ENCODE data around the gene TSC22D1. TPM values are rescaled to one million over a fixed set of nuclear protein-coding genes. Genes with fewer than 3 reads are reported as not detected.

TSC22D1 gene
- total RNA-seq, 1 experiment from 2014 or later = 72.5 TPM

- no peak for TF ChIP-seq TCF7 (CRISPR knock-in tag; IDR thresholded peaks at IDR 0.05; ENCODE audit: low read depth)
- no peak for TF ChIP-seq PRRX2 (CRISPR knock-in tag; IDR thresholded peaks at IDR 0.05)
- no peak for TF ChIP-seq FOXP4 (CRISPR knock-in tag; IDR thresholded peaks at IDR 0.05)
- TF ChIP-seq TEAD1 (CRISPR knock-in tag; IDR thresholded peaks at IDR 0.05) = no peak
- no peak for TF ChIP-seq IRF2 (CRISPR knock-in tag; IDR thresholded peaks at IDR 0.05; ENCODE audit: borderline replicate concordance, low read depth)
- TF ChIP-seq, protein P1, sequence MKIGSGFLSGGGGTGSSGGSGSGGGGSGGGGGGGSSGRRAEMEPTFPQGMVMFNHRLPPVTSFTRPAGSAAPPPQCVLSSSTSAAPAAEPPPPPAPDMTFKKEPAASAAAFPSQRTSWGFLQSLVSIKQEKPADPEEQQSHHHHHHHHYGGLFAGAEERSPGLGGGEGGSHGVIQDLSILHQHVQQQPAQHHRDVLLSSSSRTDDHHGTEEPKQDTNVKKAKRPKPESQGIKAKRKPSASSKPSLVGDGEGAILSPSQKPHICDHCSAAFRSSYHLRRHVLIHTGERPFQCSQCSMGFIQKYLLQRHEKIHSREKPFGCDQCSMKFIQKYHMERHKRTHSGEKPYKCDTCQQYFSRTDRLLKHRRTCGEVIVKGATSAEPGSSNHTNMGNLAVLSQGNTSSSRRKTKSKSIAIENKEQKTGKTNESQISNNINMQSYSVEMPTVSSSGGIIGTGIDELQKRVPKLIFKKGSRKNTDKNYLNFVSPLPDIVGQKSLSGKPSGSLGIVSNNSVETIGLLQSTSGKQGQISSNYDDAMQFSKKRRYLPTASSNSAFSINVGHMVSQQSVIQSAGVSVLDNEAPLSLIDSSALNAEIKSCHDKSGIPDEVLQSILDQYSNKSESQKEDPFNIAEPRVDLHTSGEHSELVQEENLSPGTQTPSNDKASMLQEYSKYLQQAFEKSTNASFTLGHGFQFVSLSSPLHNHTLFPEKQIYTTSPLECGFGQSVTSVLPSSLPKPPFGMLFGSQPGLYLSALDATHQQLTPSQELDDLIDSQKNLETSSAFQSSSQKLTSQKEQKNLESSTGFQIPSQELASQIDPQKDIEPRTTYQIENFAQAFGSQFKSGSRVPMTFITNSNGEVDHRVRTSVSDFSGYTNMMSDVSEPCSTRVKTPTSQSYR (CRISPR knock-in tag; IDR thresholded peaks at IDR 0.05) = no peak
- TF ChIP-seq GABPB1 (CRISPR knock-in tag; IDR thresholded peaks at IDR 0.05) = no peak
- TF ChIP-seq MAX (CRISPR knock-in tag; IDR thresholded peaks at IDR 0.05) = no peak
- TF ChIP-seq KAT7 (CRISPR knock-in tag; IDR thresholded peaks at IDR 0.05; ENCODE audit: borderline replicate concordance) = no peak
- TF ChIP-seq, protein P2, sequence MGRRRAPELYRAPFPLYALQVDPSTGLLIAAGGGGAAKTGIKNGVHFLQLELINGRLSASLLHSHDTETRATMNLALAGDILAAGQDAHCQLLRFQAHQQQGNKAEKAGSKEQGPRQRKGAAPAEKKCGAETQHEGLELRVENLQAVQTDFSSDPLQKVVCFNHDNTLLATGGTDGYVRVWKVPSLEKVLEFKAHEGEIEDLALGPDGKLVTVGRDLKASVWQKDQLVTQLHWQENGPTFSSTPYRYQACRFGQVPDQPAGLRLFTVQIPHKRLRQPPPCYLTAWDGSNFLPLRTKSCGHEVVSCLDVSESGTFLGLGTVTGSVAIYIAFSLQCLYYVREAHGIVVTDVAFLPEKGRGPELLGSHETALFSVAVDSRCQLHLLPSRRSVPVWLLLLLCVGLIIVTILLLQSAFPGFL (CRISPR knock-in tag; IDR thresholded peaks at IDR 0.05; ENCODE audit: borderline replicate concordance) = no peak
These were observed 1.1 kb downstream of the TSC22D1 start (continued) for GRCh38 chr13:44575035-44575434.

DNA sequence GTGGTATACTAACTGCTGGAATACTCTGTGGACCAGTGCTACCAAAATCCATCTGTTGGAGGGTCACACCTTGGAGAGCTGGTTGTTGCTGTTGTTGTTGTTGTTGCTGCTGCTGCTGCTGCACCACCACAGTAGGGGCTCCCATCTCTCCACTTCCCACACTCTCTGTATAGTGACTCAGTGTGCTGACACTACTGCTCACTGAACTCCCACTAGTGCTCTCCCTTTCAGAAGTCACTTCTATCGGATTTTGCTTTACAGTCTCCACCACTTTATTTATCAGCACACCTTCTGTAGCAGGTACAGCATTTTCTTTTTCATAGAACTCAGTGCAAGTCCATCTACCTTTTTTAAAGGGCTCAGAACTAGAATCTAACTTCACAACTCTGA is 1.7 kb downstream of the TSC22D1 start:
- DNase-seq (ENCODE audit: low spot score) = no peak
- Mint-ChIP-seq H3K4me3 (peak overlapping the region; percentile 92), H3K36me3 (peaks cover 25% of the 10 kb centered on the region), H3K27me3 (ENCODE audit: low read depth) (no peaks in the 10 kb centered on the region), H3K9me3 (no peaks in the 10 kb centered on the region), H3K4me1 (peaks cover 56% of the 10 kb centered on the region), H3K27ac (peak overlapping the region; percentile 67)
- TF ChIP-seq, protein P3, sequence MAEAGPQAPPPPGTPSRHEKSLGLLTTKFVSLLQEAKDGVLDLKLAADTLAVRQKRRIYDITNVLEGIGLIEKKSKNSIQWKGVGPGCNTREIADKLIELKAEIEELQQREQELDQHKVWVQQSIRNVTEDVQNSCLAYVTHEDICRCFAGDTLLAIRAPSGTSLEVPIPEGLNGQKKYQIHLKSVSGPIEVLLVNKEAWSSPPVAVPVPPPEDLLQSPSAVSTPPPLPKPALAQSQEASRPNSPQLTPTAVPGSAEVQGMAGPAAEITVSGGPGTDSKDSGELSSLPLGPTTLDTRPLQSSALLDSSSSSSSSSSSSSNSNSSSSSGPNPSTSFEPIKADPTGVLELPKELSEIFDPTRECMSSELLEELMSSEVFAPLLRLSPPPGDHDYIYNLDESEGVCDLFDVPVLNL (CRISPR knock-in tag; IDR thresholded peaks at IDR 0.05; ENCODE audit: borderline replicate concordance, low read depth) = no peak
- TF ChIP-seq NR1H2 (CRISPR knock-in tag; IDR thresholded peaks at IDR 0.05) (no peak), NFE2L1 (CRISPR knock-in tag; IDR thresholded peaks at IDR 0.05) (no peak), HMGA2 (CRISPR knock-in tag; IDR thresholded peaks at IDR 0.05) (no peak)
- ChIA-PET POLR2A (interaction anchor here (0.6 kb wide), 1 partner anchor 76 kb away, joined by 6 read pairs; no protein-coding TSS in a partner anchor), CTCF (interaction anchor here (0.6 to 1.6 kb wide), 8 partner anchors 13 to 244 kb away, joined by 3 to 6 read pairs (median 4); no protein-coding TSS in a partner anchor)
- no peak for ATAC-seq

GRCh38 chr13:44573790-44574465 is 2.2 kb downstream of the TSC22D1 start:
- ATAC-seq = no peak
- no peaks in the 10 kb centered on the region for H3K9me3 Mint-ChIP-seq
- no peaks in the 10 kb centered on the region for H3K27me3 Mint-ChIP-seq (ENCODE audit: low read depth)
- peaks cover 55% of the 10 kb centered on the region for H3K4me1 Mint-ChIP-seq
- H3K4me3 Mint-ChIP-seq = peak overlapping the region; percentile 92
- peaks cover 25% of the 10 kb centered on the region for H3K36me3 Mint-ChIP-seq
- TF ChIP-seq CREB1 (CRISPR knock-in tag; IDR thresholded peaks at IDR 0.05) (no peak), ZMAT4 (CRISPR knock-in tag; IDR thresholded peaks at IDR 0.05) (no peak), KAT7 (CRISPR knock-in tag; IDR thresholded peaks at IDR 0.05; ENCODE audit: borderline replicate concordance) (no peak), STAT6 (CRISPR knock-in tag; conservative IDR thresholded peaks at IDR 0.05; ENCODE audit: low read depth) (no peak)
- H3K27ac Mint-ChIP-seq = peak overlapping the region; percentile 22; the same call in 1 of the 2 replicates
- POLR2A ChIA-PET = interaction anchor here (0.6 kb wide), 1 partner anchor 76 kb away, joined by 6 read pairs; no protein-coding TSS in a partner anchor
- no peak for DNase-seq (ENCODE audit: low spot score)
- CTCF ChIA-PET = interaction anchor here (0.9 to 1.6 kb wide), 7 partner anchors 13 to 245 kb away, joined by 3 to 6 read pairs (median 4); no protein-coding TSS in a partner anchor

Measured in WTC11 (cell line).